Osteocyte (in vitro differentiated cells): ENCODE results near the gene GAMT. TPM values are rescaled to one million over a fixed set of nuclear protein-coding genes. Genes with fewer than 3 reads are reported as not detected.

ENCODE experiments used
- DNase-seq: peaks from one replicate; pipeline ENCODE4 v3.0.0; 2021; ENCODE audit warnings: mixed read lengths; ENCODE audit not compliant: unreplicated experiment; ENCODE audit errors: extremely low spot score
- H3K27ac Mint-ChIP-seq: one replicate; pipeline ENCODE4 v1.8.0; 2021; ENCODE audit warnings: mild to moderate bottlenecking, mixed read lengths; ENCODE audit not compliant: unreplicated experiment
- H3K27me3 Mint-ChIP-seq: one replicate; pipeline ENCODE4 v1.8.0; 2021; ENCODE audit warnings: mixed read lengths; ENCODE audit not compliant: unreplicated experiment
- H3K36me3 Mint-ChIP-seq: one replicate; pipeline ENCODE4 v1.8.0; 2021; ENCODE audit warnings: mixed read lengths; ENCODE audit not compliant: unreplicated experiment
- H3K4me1 Mint-ChIP-seq: one replicate; pipeline ENCODE4 v1.8.0; 2021; ENCODE audit warnings: mixed read lengths; ENCODE audit not compliant: unreplicated experiment
- H3K4me3 Mint-ChIP-seq: one replicate; pipeline ENCODE4 v1.8.0; 2021; ENCODE audit warnings: mild to moderate bottlenecking, moderate library complexity, mixed read lengths; ENCODE audit not compliant: unreplicated experiment
- H3K9me3 Mint-ChIP-seq: one replicate; pipeline ENCODE4 v1.8.0; 2021; ENCODE audit warnings: mixed read lengths; ENCODE audit not compliant: unreplicated experiment
- CTCF ChIP-seq: fragments of 200-600 bp; sonication (generic); IDR thresholded peaks from 2 replicates; pipeline ENCODE4 v1.5.0; 2021; ENCODE audit warnings: antibody characterized with exemption, mild to moderate bottlenecking, moderate library complexity
- total RNA-seq: library from RNA; stranded (reverse); gene quantifications from 2 replicates; pipeline ENCODE4 v1.2.1, GENCODE V29; 2021

Gene GAMT
- total RNA-seq, 1 donor from 2014 or later: 35.3 TPM

GRCh38 chr19:1364070-1364704, 37.2 kb downstream of the GAMT start:
- Mint-ChIP-seq H3K27ac (peak overlapping the region; percentile 23), H3K4me1 (peaks cover 31% of the 10 kb centered on the region), H3K4me3 (no peak overlapping the region), H3K9me3 (no peaks in the 10 kb centered on the region), H3K36me3 (peaks cover 22% of the 10 kb centered on the region), H3K27me3 (no peaks in the 10 kb centered on the region)
- peak; percentile 39 for TF ChIP-seq CTCF
- DNase-seq: no peak

- no peak for DNase-seq
- Mint-ChIP-seq H3K36me3 (peaks cover 27% of the 10 kb centered on the region), H3K4me1 (peaks cover 31% of the 10 kb centered on the region), H3K27ac (no peak overlapping the region), H3K27me3 (no peaks in the 10 kb centered on the region), H3K9me3 (no peaks in the 10 kb centered on the region), H3K4me3 (no peak overlapping the region)
- no peak for TF ChIP-seq CTCF
Measured at GRCh38 chr19:1363599-1363998, 37.7 kb downstream of the GAMT start.

GRCh38 chr19:1362387-1363257, 38.7 kb downstream of the GAMT start:
- Mint-ChIP-seq H3K4me3 (peak overlapping the region; percentile 7), H3K27me3 (no peaks in the 10 kb centered on the region), H3K9me3 (no peaks in the 10 kb centered on the region), H3K36me3 (peaks cover 35% of the 10 kb centered on the region), H3K4me1 (peaks cover 31% of the 10 kb centered on the region), H3K27ac (peak overlapping the region; percentile 91)
- no peak for TF ChIP-seq CTCF
- no peak for DNase-seq

- TF ChIP-seq CTCF: no peak
- H3K27me3 Mint-ChIP-seq: no peaks in the 10 kb centered on the region
- peaks cover 37% of the 10 kb centered on the region for H3K36me3 Mint-ChIP-seq
- peak overlapping the region; percentile 91 for H3K27ac Mint-ChIP-seq
- H3K4me1 Mint-ChIP-seq: peaks cover 31% of the 10 kb centered on the region
- H3K9me3 Mint-ChIP-seq: no peaks in the 10 kb centered on the region
- peak overlapping the region; percentile 69 for H3K4me3 Mint-ChIP-seq
- DNase-seq: no peak
Measured at GRCh38 chr19:1361601-1362386, 39.5 kb downstream of the GAMT start.
